Right cardiac atrium (tissue), 5 donors: ENCODE measurements around the gene CLEC11A. TPM values are rescaled to one million over a fixed set of nuclear protein-coding genes. Genes with fewer than 3 reads are reported as not detected.
A peak's percentile ranks its signal among the peaks of the same experiment; 100 is the strongest.

Experiments
- ATAC-seq, 2 donors: fragments of 200-7000 bp; cut with Tn5 transposase; one replicate each; pipeline versions ENCODE4 v1.8.0 to v1.9.1; 2020; ENCODE audit warnings: moderate library complexity in 2 of 2, mild to moderate bottlenecking in 1 of 2
- DNase-seq, 3 donors: peaks; one replicate each; pipeline ENCODE4 v3.0.0-alpha.2; 2020
- H3K27ac ChIP-seq: one replicate; pipeline ENCODE4 v1.5.1; 2013; ENCODE audit warnings: mild to moderate bottlenecking, low read length, control low read depth, moderate library complexity
- H3K27me3 ChIP-seq: one replicate; pipeline ENCODE4 v1.6.1; 2013; ENCODE audit not compliant: control insufficient read depth, insufficient read depth
- H3K4me1 ChIP-seq: one replicate; pipeline ENCODE4 v1.6.1; 2013; ENCODE audit warnings: low read length; ENCODE audit not compliant: control insufficient read depth, insufficient read depth
- H3K4me3 ChIP-seq: one replicate; pipeline ENCODE4 v1.5.1; 2013; ENCODE audit warnings: low read length, control low read depth
- H3K9me3 ChIP-seq: one replicate; pipeline ENCODE4 v1.6.1; 2013; ENCODE audit warnings: low read length; ENCODE audit not compliant: control insufficient read depth
- WGBS: extraction: QIAGEN DNeasy Blood & Tissue Kit; methylation state at CpG from one replicate; pipeline ENCODE4 v1.1.7; 2013; 5-methylcytosine and 5-hydroxymethylcytosine counted together
- intact Hi-C, 4 donors: fragments of 100-400 bp; cut with DNase I; formaldehyde crosslinking; loops; one replicate each; pipeline versions ENCODE4 v1.11.0 to v1.14.0; 2022 to 2023
- polyA plus RNA-seq: library from polyadenylated mRNA; stranded (reverse); fragments of 200-250 nt; gene quantifications from one replicate; pipeline ENCODE4 v1.2.3, GENCODE V29; 2013
- total RNA-seq, 4 donors: library from RNA; stranded (reverse); fragmentation: NEBNext Ultra II Directional; extraction: Animal tissue kit (Norgen Biotek cat#: 25700); gene quantifications; one replicate each; pipeline ENCODE4 v1.2.1, GENCODE V29; 2021
- donor health status: healthy with polysubstance abuse.
- donor health status: DM: no; HTN: yes; CAD: no.
- donor health status: DM: no; HTN: no; CAD: no.
- donor health status: DM: no; HTN: yes; CAD: no; lungs with severe emphysema.
- donor health status: DM: yes; HTN: yes; CAD: no.

The CLEC11A gene
- total and polyA plus RNA-seq, 5 donors: 5.5 to 10.2 (median 9.9) TPM

DNA sequence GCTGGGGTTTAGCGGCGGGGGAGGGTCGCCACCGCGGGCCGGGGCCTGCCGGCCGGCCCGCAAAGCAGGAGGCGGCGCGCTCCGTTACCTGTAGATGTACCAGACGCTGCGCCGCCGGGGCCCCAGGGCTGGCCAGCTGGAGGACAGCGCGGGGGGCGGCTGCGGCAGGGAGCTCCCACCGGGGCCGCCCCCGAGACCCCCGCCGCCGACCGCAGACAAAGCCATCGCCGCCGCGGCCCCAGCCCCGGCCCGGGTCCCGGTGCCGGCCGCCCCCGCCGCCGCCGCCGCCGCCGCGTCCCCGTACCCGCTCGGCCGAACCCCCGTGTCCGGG lies 28.4 kb upstream of the CLEC11A start:
- intact Hi-C loops: no loop called here
- Histone ChIP-seq H3K27ac (no peak overlapping the region), H3K4me3 (peak overlapping the region; percentile 36), H3K4me1 (no peaks in the 10 kb centered on the region), H3K9me3 (no peaks in the 10 kb centered on the region), H3K27me3 (no peaks in the 10 kb centered on the region)
- ATAC-seq (no peak), DNase-seq (no peak)
- WGBS: 2% methylated on average over 46 of the region's 51 CpGs

DNA sequence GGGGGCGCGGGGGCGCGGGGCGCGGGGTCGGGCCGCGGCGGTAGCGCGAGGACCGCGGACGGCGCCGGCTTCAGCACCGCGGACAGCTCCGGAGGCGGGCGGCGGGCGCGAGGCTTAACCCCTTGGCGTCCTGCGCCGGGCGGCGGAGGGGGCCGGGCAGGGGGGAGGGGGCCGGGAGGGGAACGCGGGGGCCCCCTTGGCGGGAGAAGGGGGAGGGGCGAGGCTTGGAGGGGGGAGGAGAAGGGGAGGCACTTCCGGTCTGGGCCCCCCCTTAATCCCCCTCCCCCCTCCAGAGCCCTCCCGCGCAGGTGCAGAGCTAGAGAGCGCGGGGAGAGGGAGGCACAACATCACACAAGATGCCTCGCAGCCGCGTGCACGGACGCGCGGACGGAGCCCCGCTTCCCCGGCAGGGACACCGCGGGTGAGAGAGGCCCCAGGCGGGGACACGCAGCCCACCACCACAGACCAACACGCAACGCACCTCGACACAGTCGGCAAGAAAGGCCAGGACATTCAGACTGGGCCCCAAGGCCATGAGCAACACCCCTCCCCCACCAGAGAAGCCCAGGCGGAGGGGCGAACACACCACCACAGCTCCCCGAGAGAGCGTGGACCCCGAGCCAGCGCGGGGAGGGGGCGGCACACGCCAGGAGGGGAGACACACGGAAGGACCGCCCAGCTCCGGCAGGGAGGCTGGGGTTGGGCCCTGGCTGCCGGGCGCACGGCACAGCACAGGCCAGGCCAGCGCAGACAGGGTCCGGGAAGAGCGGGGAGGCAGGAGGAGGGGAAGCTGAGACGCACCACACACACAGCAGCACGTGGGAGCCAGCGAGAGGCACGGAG lies 27.7 kb upstream of the CLEC11A start:
- peak in 1 of 2 donors; percentile 53 for ATAC-seq
- intact Hi-C loops: no loop called here

DNA sequence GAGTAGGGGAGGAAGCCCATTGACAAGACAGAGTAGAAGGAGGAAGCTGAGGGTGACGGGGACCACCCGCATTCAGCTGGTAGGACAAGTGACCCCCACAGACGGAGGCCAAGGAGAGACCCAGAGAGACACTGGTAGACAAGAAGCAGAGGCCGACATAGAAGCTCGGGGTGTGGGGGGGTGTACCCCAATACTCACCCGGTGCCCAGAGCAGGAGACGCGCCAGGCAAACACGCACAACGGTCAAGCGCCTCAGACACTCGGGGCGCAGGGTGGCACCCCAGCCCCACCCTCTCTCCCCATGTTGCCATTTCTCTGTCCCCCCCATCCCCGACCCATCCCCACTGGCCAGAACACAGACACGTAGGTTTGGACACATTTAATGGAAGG lies 27.1 kb upstream of the CLEC11A start:
- Histone ChIP-seq H3K4me3 (no peak overlapping the region), H3K27me3 (no peaks in the 10 kb centered on the region), H3K4me1 (no peaks in the 10 kb centered on the region), H3K27ac (no peak overlapping the region), H3K9me3 (no peaks in the 10 kb centered on the region)
- no peak for DNase-seq
- 51% methylated on average over 15 of the region's 15 CpGs for WGBS
- intact Hi-C loops: no loop called here
- ATAC-seq: no peak

More for the DNA sequence above, 27.7 kb upstream of the CLEC11A start:
- H3K27ac ChIP-seq: no peak overlapping the region
- no peaks in the 10 kb centered on the region for H3K9me3 ChIP-seq
- no peaks in the 10 kb centered on the region for H3K4me1 ChIP-seq
- H3K27me3 ChIP-seq: no peaks in the 10 kb centered on the region
- H3K4me3 ChIP-seq: peak overlapping the region; percentile 36
- DNase-seq: no peak
- WGBS: 3% methylated on average over 80 of the region's 81 CpGs

DNA sequence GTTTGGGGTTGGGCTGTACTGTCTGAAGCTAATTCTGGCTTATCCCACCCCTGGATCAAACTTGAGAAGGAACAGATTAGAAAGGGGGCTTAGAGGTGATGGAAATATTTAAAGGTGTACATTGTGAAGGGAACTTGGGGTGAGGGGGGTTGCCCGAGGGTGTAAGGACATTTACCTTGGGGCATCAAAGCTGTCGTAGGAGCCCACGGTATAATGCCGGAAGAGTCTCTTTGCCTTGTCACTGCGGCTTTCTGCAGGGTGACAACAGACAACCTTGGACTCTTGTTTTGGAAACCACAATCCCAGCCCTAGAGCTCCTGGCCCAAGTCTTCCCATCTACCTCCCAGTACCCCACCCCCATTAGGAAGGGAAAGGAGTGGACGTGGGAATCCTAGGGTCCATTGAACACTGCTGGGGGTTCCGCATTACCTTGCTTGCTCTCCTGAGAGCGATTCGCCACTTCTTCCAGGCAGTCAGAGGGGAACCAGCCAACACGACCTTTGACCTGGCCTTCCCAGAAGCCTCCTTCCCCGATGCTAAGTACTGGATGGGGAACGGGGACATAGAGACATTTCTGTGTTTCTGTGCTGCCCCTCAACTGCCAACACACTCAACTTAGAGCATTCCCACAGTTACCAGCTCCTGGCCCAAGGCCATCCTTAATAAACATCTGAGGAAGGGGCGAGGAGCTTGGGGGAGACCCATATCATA lies 25.6 kb upstream of the CLEC11A start:
- DNase-seq (no peak), ATAC-seq (no peak)
- H3K4me1 ChIP-seq: no peaks in the 10 kb centered on the region
- no peak overlapping the region for H3K27ac ChIP-seq
- no peak overlapping the region for H3K4me3 ChIP-seq
- no peaks in the 10 kb centered on the region for H3K9me3 ChIP-seq
- WGBS: 70% methylated on average over 13 of the region's 13 CpGs
- H3K27me3 ChIP-seq: no peaks in the 10 kb centered on the region
- intact Hi-C loops: no loop called here

DNA sequence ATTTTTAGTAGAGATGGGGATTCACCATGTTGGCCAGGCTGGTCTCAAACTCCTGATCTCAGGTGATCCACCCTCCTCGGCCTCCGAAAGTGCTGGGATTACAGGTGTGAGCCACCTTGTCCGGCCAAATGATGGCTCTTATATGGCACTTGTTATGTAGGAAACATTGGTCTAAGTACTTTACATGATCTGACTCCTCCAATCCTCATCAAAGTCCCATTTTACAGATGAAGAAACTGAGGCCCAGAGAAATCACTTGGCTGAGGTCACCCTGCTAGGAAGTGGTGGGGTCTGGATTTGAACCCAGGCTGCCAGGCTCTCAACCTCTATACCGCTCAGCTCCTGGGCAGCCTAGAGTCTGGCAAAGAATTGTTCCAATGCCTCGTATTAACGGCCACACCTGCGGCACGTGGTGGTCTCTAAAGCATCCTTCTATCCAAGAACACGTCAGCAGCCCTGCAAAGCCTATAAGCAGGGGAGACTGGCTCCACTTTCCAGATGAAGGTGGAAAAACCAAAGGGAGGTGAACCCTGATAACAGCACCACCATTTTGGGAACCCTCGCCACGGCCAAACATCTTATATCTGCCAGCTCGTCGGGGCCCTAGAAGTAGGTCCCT lies 21.7 kb upstream of the CLEC11A start:
- ATAC-seq: no peak
- no peak overlapping the region for H3K27ac ChIP-seq
- H3K27me3 ChIP-seq: no peaks in the 10 kb centered on the region
- DNase-seq: no peak
- H3K9me3 ChIP-seq: no peaks in the 10 kb centered on the region
- intact Hi-C loops: no loop called here
- WGBS: 88% methylated on average over 13 of the region's 13 CpGs
- no peak overlapping the region for H3K4me3 ChIP-seq
- no peaks in the 10 kb centered on the region for H3K4me1 ChIP-seq

DNA sequence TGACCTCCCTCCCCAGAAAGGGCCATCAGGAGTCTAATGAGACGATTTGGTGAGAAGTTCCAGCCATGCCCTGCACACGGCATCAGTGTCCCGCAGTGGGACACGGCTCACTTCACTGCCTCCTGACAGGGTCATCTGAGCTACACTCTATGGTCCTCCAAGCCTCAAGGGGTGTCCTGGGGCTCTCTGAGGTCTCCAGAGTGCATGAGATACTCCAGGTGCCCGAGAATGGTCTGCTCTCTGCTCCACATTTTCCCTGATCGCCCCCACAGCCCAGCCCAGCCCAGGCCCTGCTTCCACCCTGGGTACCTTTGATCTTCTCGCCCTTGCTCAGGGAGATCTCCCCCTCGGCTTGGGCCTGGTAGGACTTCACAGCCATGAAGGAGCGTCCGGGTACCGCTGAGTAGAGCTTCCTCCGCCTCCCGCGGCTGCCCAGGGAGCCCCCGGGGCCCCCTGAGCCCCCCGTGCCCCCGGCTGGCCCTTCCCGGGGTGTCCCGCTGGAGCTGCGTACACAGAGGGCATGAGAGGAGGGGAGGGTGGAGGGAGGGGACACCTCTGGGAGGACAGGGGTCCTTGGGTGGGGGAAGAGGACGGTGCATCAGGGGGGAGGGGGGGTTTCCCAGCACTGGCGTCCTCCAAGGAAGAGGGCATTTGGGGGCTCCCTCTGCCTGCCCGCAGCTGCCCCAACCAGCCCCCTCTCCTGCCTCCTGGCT lies 20.9 kb upstream of the CLEC11A start:
- no peaks in the 10 kb centered on the region for H3K4me1 ChIP-seq
- no peak overlapping the region for H3K4me3 ChIP-seq
- intact Hi-C loops: no loop called here
- H3K9me3 ChIP-seq: no peaks in the 10 kb centered on the region
- H3K27me3 ChIP-seq: no peaks in the 10 kb centered on the region
- H3K27ac ChIP-seq: no peak overlapping the region
- no peak for DNase-seq
- WGBS: 63% methylated on average over 23 of the region's 23 CpGs
- ATAC-seq: peak in 1 of 2 donors; percentile 18

DNA sequence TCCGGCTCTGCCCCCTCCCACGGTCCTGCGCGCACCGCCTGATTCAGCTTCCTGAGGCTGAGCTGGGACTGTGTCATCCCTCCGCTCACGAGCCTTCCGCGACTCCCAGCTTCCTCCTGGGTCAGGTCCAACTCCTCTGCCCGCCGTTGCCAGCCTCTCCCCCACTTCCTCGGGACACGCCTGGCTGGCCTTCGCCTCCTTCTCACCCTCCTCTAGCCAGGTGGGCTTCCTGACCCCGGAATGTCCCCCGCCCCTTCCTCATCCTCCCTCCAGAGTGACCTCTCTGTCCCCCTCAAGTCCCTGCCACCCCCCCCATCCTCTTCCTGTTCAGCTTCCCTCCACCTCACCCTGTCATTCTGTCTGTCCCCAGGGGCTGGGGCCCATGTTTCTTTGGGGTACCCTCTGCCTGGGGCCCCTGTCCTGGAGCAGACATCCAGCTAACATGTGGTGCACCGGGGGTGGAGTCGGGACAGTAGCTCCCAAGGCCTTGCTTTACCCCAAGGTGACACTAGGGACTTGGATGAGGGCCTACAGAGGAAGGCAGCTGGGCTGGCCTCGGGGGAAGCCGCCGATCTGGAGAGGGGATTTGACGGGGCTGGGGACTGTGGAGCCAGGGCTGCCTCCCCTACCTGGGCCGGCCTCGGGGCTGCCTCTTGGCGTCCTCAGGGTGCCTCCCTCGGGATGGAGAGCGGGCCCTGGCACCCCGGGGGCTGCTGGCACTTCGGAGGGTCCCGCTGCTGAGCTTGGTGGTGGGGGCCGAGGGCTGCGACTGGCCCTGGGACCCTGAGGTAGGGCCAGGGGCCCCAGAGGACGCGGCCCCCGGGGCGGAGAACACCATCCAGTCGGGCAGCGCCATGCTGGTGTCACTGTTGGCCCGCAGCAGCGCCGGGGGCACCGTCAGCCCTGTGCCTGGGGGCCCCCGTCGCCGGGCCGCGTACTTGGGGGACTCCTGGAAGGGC lies 20.0 kb upstream of the CLEC11A start:
- Histone ChIP-seq H3K4me3 (no peak overlapping the region), H3K27ac (no peak overlapping the region), H3K27me3 (no peaks in the 10 kb centered on the region), H3K4me1 (no peaks in the 10 kb centered on the region), H3K9me3 (no peaks in the 10 kb centered on the region)
- intact Hi-C loops: no loop called here
- ATAC-seq (peak in 1 of 2 donors; percentile 25), DNase-seq (no peak)
- WGBS: 63% methylated on average over 47 of the region's 47 CpGs

DNA sequence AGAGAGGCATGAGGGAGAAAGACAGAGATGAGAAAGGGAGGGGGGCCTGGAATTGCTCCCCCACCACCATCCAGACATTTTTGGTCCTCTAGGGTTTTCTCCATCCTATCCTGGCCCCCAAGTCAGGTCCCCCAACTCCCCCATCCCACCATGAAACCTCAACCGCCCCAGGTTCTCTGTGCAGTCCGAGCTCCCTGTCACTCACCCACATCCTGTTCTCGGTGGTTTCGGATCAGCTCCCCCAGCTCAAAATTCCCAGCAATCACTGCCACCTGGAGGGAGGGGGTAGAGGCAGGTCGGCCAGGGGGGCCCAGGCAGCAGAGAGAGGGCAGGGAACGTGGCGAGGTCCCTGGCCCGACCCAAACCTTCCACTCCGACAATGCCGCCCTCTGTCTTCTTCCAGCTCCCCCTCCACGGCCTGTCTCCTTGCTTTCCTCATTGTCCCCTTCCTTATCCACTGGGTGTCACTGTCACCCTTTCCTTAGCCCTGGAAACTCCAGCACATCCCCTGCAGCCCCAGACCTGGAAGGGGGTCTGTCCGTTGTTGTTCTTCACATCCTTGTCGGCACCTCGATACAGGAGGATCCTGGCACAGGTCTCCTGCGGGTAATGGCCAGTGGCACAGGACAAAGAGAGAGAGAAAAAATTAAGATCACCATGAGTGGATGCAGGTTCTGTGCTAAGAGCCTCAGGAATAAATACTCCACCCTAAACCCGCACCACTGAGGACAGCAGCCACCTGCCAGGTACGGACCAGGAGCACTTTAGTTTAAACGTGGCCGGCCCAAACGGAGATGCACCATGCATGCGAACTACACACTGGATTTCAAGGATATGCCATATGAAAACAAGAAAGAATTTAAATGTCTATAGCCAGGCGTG lies 19.0 kb upstream of the CLEC11A start:
- ATAC-seq: no peak
- no peak for DNase-seq
- 39% methylated on average over 22 of the region's 22 CpGs for WGBS

DNA sequence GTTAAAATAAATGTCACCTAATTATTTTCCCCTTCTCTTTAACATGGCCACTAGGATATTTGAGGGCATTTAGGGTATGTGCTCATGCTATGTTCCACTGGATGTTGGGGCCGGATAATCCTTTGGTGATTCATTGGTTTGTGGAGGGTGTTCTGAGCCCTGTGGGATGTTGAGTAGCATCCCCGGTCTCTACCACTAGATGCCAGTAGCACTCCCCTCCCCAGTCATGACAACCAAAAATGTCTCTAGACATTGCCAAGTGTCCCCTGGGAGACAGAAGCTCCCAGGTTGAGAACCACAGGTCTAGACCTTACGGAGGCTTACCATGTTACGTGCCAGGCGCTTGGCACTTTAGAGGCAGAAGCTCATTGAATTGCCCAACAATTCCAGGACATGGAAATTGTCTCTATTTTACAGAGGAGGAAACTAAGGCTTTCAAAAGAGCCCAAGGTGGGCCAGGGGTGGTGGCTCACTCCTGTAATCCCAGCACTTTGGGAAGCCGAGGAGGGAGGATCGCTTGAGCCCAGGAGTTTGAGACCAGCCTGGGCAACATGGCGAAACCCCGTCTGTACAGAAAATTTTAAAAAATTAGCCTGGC lies 17.6 kb upstream of the CLEC11A start:
- Histone ChIP-seq H3K9me3 (no peaks in the 10 kb centered on the region), H3K4me1 (no peaks in the 10 kb centered on the region), H3K4me3 (no peak overlapping the region), H3K27ac (no peak overlapping the region), H3K27me3 (no peaks in the 10 kb centered on the region)
- ATAC-seq: peak in 1 of 2 donors; percentile 45
- 43% methylated on average over 9 of the region's 9 CpGs for WGBS
- no peak for DNase-seq
- intact Hi-C loops: loop anchor here in 1 of 4 donors (2.0 kb wide), 1 partner anchor 77 kb away; no protein-coding TSS in a partner anchor

More for the DNA sequence above, 19.0 kb upstream of the CLEC11A start:
- no peaks in the 10 kb centered on the region for H3K27me3 ChIP-seq
- intact Hi-C loops: loop anchor here in 1 of 4 donors (2.0 kb wide), 1 partner anchor 79 kb away; no protein-coding TSS in a partner anchor
- H3K27ac ChIP-seq: no peak overlapping the region
- H3K4me1 ChIP-seq: no peaks in the 10 kb centered on the region
- no peak overlapping the region for H3K4me3 ChIP-seq
- H3K9me3 ChIP-seq: no peaks in the 10 kb centered on the region
